Endothelial cell (in vitro differentiated cells): ENCODE results near the gene NADK2. TPM values are rescaled to one million over a fixed set of nuclear protein-coding genes. Genes with fewer than 3 reads are reported as not detected.

ENCODE experiments used
- DNase-seq: peaks from one replicate; pipeline ENCODE4 v3.0.0; 2021; ENCODE audit warnings: low spot score
- H3K27ac Mint-ChIP-seq: one replicate; pipeline ENCODE4 v1.8.0; 2021; ENCODE audit warnings: mixed read lengths, inconsistent platforms; ENCODE audit not compliant: unreplicated experiment
- H3K27me3 Mint-ChIP-seq: one replicate; pipeline ENCODE4 v1.8.0; 2021; ENCODE audit warnings: mild to moderate bottlenecking, moderate library complexity, mixed read lengths, inconsistent platforms; ENCODE audit not compliant: unreplicated experiment
- H3K36me3 Mint-ChIP-seq: one replicate; pipeline ENCODE4 v1.8.0; 2021; ENCODE audit warnings: mild to moderate bottlenecking, low read depth, mixed read lengths, inconsistent platforms; ENCODE audit not compliant: unreplicated experiment
- H3K4me1 Mint-ChIP-seq: one replicate; pipeline ENCODE4 v1.8.0; 2021; ENCODE audit warnings: mild to moderate bottlenecking, mixed read lengths, inconsistent platforms; ENCODE audit not compliant: unreplicated experiment
- H3K4me3 Mint-ChIP-seq: one replicate; pipeline ENCODE4 v1.8.0; 2021; ENCODE audit warnings: mild to moderate bottlenecking, mixed read lengths, inconsistent platforms; ENCODE audit not compliant: unreplicated experiment
- H3K9me3 Mint-ChIP-seq: one replicate; pipeline ENCODE4 v1.8.0; 2021; ENCODE audit warnings: mixed read lengths, inconsistent platforms; ENCODE audit not compliant: unreplicated experiment
- CTCF ChIP-seq: fragments of 200-600 bp; sonication (generic); IDR thresholded peaks from one replicate; pipeline ENCODE4 v1.5.0; 2021; ENCODE audit warnings: antibody characterized with exemption; ENCODE audit not compliant: unreplicated experiment
- total RNA-seq: library from RNA; stranded (reverse); fragmentation: NEBNext Ultra II Directional; extraction: Animal tissue kit (Norgen Biotek cat#: 25700); gene quantifications from one replicate; pipeline ENCODE4 v1.2.1, GENCODE V29; 2021; ENCODE audit not compliant: unreplicated experiment

The NADK2 gene
- total RNA-seq, 1 donor from 2014 or later: 27.0 TPM

DNA sequence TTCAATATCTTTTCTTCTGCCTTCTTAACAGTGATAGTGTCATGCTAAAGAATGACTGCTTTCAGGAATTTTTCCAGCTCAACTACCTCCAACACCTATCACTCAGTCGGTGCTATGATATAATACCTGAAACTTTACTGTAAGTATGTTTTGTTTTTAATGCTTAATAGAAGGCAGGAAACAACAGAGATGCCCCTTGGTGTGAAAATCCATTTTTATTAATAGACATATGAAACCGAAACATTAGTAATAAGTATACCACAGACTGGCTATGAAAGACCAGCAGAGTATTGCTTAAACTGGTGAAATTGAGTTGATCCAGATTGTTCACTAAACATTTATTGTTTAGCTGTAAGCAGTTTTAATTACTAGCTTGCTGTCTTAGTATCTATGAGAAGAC is 64.6 kb downstream of the NADK2 start:
- no peaks in the 10 kb centered on the region for H3K27me3 Mint-ChIP-seq
- peaks cover 4% of the 10 kb centered on the region for H3K4me1 Mint-ChIP-seq
- H3K4me3 Mint-ChIP-seq: no peak overlapping the region
- no peaks in the 10 kb centered on the region for H3K36me3 Mint-ChIP-seq
- TF ChIP-seq CTCF: no peak
- no peak for DNase-seq
- no peaks in the 10 kb centered on the region for H3K9me3 Mint-ChIP-seq
- no peak overlapping the region for H3K27ac Mint-ChIP-seq

- H3K27me3 Mint-ChIP-seq: no peaks in the 10 kb centered on the region
- no peaks in the 10 kb centered on the region for H3K9me3 Mint-ChIP-seq
- peaks cover 4% of the 10 kb centered on the region for H3K4me1 Mint-ChIP-seq
- TF ChIP-seq CTCF: no peak
- H3K4me3 Mint-ChIP-seq: no peak overlapping the region
- H3K36me3 Mint-ChIP-seq: no peaks in the 10 kb centered on the region
- no peak overlapping the region for H3K27ac Mint-ChIP-seq
- no peak for DNase-seq
Measured at GRCh38 chr5:36175043-36175442, 66.7 kb downstream of the NADK2 start.

DNA sequence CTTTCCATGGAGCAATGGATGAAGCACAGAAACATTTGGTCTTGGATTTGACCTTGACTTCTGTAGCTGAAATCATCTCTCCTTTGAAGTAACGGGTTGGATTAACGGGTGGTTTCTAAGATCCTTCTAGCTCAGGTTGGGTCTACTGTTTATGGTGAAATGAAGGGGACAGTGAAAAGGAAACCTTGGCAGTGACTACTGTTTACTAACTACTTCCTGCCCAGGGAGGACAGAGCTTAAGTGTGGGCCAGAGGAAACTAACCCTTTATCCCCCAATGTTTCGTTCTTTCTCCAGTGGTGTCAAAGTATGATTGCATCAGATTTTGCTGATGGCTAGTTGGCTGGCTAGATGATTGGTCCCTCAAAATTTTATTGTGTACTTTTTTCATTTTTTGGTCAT is 67.6 kb downstream of the NADK2 start:
- DNase-seq: no peak
- Mint-ChIP-seq H3K27me3 (no peaks in the 10 kb centered on the region), H3K4me3 (no peak overlapping the region), H3K9me3 (no peaks in the 10 kb centered on the region), H3K36me3 (no peaks in the 10 kb centered on the region), H3K4me1 (peaks cover 4% of the 10 kb centered on the region), H3K27ac (no peak overlapping the region)
- no peak for TF ChIP-seq CTCF

GRCh38 chr5:36173426-36173825 is 68.3 kb downstream of the NADK2 start:
- no peaks in the 10 kb centered on the region for H3K9me3 Mint-ChIP-seq
- no peak overlapping the region for H3K4me3 Mint-ChIP-seq
- DNase-seq: no peak
- no peak for TF ChIP-seq CTCF
- H3K4me1 Mint-ChIP-seq: peaks cover 4% of the 10 kb centered on the region
- H3K36me3 Mint-ChIP-seq: no peaks in the 10 kb centered on the region
- no peaks in the 10 kb centered on the region for H3K27me3 Mint-ChIP-seq
- H3K27ac Mint-ChIP-seq: no peak overlapping the region

GRCh38 chr5:36172599-36172998 is 69.1 kb downstream of the NADK2 start:
- TF ChIP-seq CTCF: no peak
- peaks cover 8% of the 10 kb centered on the region for H3K36me3 Mint-ChIP-seq
- H3K27ac Mint-ChIP-seq: no peak overlapping the region
- no peaks in the 10 kb centered on the region for H3K9me3 Mint-ChIP-seq
- no peak overlapping the region for H3K4me3 Mint-ChIP-seq
- DNase-seq: no peak
- peaks cover 4% of the 10 kb centered on the region for H3K4me1 Mint-ChIP-seq
- no peaks in the 10 kb centered on the region for H3K27me3 Mint-ChIP-seq
